Breast epithelium (tissue), 3 donors: ENCODE measurements around the gene TESK2.

Experiments
- POLR2A ChIP-seq: fragments of 450-650 bp; IDR thresholded peaks from one replicate; pipeline ENCODE4 v1.6.1; 2016; ENCODE audit warnings: antibody characterized with exemption, mild to moderate bottlenecking, moderate library complexity
- TF ChIP-seq, protein P1 (sequence below), 3 donors: fragments of 450-650 bp; IDR thresholded peaks; one replicate each; pipeline ENCODE4 v1.5.1; 2016 to 2017; ENCODE audit warnings: antibody characterized with exemption in 3 of 3, mild to moderate bottlenecking in 3 of 3, moderate library complexity in 3 of 3

DNA sequence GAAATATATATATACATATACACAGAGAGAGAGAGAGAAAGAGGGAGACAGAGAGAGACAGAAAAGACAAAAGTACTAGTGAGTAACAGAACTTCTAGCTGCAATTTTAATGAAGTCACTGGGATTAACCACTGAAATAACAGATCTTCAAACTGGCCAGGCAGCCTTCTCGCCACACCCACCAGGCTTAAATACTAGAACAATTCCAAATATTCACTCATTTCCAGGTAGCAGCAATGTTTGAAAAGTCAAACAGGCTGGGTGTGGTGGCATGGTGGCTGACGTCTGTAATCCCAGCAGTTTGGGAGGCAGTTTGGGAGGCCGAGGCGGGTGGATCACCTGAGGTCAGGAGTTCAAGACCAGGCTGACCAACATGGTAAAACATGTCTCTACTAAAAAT lies 25.5 kb upstream of the TESK2 start:
- TF ChIP-seq, protein P1, sequence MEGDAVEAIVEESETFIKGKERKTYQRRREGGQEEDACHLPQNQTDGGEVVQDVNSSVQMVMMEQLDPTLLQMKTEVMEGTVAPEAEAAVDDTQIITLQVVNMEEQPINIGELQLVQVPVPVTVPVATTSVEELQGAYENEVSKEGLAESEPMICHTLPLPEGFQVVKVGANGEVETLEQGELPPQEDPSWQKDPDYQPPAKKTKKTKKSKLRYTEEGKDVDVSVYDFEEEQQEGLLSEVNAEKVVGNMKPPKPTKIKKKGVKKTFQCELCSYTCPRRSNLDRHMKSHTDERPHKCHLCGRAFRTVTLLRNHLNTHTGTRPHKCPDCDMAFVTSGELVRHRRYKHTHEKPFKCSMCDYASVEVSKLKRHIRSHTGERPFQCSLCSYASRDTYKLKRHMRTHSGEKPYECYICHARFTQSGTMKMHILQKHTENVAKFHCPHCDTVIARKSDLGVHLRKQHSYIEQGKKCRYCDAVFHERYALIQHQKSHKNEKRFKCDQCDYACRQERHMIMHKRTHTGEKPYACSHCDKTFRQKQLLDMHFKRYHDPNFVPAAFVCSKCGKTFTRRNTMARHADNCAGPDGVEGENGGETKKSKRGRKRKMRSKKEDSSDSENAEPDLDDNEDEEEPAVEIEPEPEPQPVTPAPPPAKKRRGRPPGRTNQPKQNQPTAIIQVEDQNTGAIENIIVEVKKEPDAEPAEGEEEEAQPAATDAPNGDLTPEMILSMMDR (IDR thresholded peaks at IDR 0.05) = no peak
- no peak for TF ChIP-seq POLR2A
